GM12873 (cell line): Measurements from ENCODE around the gene ARHGAP45.

Source experiments
- TF ChIP-seq, protein P1 (sequence below): IDR thresholded peaks from 2 replicates; pipeline ENCODE4 v1.5.1; 2012; ENCODE audit warnings: low read depth, mild to moderate bottlenecking, moderate library complexity, low read length, control low read depth; ENCODE audit not compliant: insufficient read depth; ENCODE audit errors: missing control alignments

The ARHGAP45 gene, protein sequence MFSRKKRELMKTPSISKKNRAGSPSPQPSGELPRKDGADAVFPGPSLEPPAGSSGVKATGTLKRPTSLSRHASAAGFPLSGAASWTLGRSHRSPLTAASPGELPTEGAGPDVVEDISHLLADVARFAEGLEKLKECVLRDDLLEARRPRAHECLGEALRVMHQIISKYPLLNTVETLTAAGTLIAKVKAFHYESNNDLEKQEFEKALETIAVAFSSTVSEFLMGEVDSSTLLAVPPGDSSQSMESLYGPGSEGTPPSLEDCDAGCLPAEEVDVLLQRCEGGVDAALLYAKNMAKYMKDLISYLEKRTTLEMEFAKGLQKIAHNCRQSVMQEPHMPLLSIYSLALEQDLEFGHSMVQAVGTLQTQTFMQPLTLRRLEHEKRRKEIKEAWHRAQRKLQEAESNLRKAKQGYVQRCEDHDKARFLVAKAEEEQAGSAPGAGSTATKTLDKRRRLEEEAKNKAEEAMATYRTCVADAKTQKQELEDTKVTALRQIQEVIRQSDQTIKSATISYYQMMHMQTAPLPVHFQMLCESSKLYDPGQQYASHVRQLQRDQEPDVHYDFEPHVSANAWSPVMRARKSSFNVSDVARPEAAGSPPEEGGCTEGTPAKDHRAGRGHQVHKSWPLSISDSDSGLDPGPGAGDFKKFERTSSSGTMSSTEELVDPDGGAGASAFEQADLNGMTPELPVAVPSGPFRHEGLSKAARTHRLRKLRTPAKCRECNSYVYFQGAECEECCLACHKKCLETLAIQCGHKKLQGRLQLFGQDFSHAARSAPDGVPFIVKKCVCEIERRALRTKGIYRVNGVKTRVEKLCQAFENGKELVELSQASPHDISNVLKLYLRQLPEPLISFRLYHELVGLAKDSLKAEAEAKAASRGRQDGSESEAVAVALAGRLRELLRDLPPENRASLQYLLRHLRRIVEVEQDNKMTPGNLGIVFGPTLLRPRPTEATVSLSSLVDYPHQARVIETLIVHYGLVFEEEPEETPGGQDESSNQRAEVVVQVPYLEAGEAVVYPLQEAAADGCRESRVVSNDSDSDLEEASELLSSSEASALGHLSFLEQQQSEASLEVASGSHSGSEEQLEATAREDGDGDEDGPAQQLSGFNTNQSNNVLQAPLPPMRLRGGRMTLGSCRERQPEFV

GRCh38 chr19:1066748-1067340 is at the start of gene ARHGAP45:
Gene ARHGAP45, plus strand, starts transcription at chr19:1067167. Its CDS starts 239 bp downstream, at chr19:1067406.
- TF ChIP-seq, protein P1, sequence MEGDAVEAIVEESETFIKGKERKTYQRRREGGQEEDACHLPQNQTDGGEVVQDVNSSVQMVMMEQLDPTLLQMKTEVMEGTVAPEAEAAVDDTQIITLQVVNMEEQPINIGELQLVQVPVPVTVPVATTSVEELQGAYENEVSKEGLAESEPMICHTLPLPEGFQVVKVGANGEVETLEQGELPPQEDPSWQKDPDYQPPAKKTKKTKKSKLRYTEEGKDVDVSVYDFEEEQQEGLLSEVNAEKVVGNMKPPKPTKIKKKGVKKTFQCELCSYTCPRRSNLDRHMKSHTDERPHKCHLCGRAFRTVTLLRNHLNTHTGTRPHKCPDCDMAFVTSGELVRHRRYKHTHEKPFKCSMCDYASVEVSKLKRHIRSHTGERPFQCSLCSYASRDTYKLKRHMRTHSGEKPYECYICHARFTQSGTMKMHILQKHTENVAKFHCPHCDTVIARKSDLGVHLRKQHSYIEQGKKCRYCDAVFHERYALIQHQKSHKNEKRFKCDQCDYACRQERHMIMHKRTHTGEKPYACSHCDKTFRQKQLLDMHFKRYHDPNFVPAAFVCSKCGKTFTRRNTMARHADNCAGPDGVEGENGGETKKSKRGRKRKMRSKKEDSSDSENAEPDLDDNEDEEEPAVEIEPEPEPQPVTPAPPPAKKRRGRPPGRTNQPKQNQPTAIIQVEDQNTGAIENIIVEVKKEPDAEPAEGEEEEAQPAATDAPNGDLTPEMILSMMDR, result no peak

DNA sequence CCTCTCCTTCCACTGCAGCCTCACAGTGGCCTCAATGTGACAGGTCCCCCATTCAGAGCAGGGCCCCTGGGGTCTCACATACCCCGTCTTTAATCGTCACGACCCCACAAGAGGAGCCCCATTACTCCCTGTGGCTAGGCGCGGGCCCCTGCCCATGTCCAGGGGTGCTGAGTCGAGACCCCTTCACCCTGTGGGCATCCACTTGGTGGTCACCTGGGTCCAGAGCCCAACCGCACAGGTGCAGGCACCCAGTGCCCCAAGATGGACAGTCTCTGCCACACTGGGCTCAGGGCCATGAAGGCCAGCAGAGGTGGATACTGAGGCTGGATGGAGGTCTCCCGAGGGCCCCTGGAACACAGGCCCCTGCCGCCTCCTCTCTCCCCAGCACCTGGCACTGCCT is 49.1 kb upstream of the ARHGAP45 start:
- TF ChIP-seq, protein P1, result no peak

DNA sequence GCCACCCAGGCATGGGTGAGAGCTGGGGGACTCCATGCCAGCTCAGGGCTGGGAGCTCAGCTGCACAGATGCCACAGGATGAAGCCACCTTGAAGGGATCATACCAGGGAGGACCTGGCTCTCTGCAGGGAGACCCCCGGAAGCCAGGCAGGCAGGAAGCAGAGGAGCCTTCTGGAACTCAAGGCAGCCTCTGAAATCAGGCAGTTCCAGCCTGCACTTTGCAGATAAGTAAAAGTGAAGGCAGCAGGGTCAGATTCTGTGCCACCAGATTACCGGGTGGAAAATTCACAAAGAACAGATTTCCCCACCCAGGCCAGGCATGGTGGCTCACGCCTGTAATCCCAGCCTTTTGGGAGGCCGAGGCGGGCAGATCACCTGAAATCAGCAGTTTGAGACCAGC is 48.6 kb upstream of the ARHGAP45 start:
- TF ChIP-seq, protein P1, result no peak

- TF ChIP-seq, protein P1, result no peak
Measured at GRCh38 chr19:1018932-1019615, 47.9 kb upstream of the ARHGAP45 start.

DNA sequence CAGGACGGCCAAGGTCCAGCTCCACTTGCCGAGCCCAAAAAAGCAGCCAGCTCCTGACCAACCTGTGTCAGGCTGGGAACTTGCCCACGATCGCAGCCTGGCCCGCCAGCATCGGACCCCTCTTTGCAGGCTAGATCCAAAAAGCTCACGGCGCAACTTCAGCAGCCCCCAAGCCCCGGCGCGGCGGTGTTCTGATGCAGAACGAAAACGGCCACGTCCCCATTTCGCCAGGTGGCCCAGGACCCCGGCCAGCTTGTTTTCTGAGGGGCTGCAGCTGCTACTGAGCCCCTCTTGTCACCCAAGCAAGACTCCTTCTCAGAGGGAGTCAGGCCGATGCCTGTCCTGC is 47.4 kb upstream of the ARHGAP45 start:
- TF ChIP-seq, protein P1, result no peak

DNA sequence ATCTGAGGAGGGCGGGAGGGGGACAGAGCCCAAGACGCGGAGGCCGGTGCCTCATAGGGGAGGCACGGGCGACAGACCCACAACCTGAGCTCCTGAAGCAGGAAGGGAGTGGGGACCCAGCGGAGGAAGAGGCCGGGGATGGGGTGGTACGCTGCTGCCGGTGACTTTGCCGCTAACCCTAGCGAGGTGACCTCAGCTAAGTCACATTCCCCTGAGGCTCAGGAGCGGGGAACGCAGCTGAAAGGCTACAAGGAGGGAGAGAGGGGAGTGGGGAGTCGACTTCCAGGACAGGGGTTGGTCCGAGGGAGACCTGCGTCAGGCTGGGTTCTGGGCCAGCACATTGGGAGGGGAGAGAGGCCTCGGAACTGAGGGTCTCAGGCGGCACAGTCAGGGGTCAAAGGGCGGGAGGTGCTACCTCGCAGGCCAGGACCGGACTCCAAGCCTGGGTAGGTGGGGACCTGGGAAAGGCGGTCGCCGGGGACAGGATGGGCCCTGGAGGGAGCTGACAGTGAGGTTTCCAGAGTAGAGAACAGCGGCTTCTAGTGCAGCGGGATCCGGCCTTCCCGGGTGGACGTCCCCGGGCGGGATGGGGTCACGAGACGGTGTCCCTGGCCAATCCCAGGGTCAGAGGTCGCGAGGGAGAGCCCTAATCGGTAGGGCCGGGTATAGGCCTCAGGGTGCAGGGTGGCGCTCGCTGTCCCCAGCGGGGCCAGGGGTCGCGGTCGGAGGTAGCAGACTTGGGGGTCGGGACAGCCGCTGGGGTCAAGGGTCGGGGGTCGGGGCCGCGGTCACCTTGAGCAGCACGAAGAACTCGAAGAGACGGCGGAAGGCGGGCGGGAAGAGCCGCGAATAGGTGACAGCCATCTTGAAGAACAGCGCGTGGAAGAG is 46.7 kb upstream of the ARHGAP45 start:
- TF ChIP-seq, protein P1, result no peak
